IMR-90 (cell line): ENCODE results near the gene ABCA12.

Experiments
- CTCF ChIP-seq: conservative IDR thresholded peaks from 2 replicates; pipeline ENCODE4 v1.5.1; 2012; ENCODE audit warnings: mild to moderate bottlenecking, low read depth, low read length, improper control_type of control experiment
- MXI1 ChIP-seq: IDR thresholded peaks from 2 replicates; pipeline ENCODE4 v1.6.1; 2012; ENCODE audit warnings: low read depth, mild to moderate bottlenecking, low read length, moderate library complexity, borderline replicate concordance
- NFE2L2 ChIP-seq: fragments of 150-350 bp; IDR thresholded peaks from 2 replicates; pipeline ENCODE4 v1.6.1; 2016; ENCODE audit warnings: low read depth, mild to moderate bottlenecking, low read length
- POLR2A ChIP-seq: IDR thresholded peaks from 2 replicates; pipeline ENCODE4 v1.6.1; 2012; ENCODE audit warnings: mild to moderate bottlenecking, low read depth, low read length

GRCh38 chr2:215063526-215063925 is 74.9 kb downstream of the ABCA12 start:
- TF ChIP-seq NFE2L2 (no peak), MXI1 (no peak), CTCF (no peak), POLR2A (no peak)
